Activated CD8-positive, alpha-beta memory T cell treated with anti-CD3 and anti-CD28 coated beads for 1 hour (primary cell): ENCODE data around the gene BCL6B.
"Not testable (repeated sequence)": the region's sequence is repeated elsewhere in the genome, so short reads cannot be mapped to it uniquely, and the experiment has no call there.

Experiments
- DNase-seq, 2 donors: peaks; one replicate each; pipeline ENCODE4 v3.0.0-alpha.2; 2020; ENCODE audit warnings: low read depth in 1 of 2; ENCODE audit errors: extremely low read depth in 1 of 2

BCL6B gene

GRCh38 chr17:7022781-7023571, at the start of gene BCL6B:
Gene BCL6B (plus strand): TSS chr17:7023050. CDS start chr17:7023672, 622 bp downstream.
- no peak for DNase-seq

- DNase-seq, result not testable (repeated sequence)
Measured at GRCh38 chr17:6979440-6979839, 43.4 kb upstream of the BCL6B start.

GRCh38 chr17:6981426-6981825, 41.4 kb upstream of the BCL6B start:
- DNase-seq, result no peak

GRCh38 chr17:6985266-6985665, 37.6 kb upstream of the BCL6B start:
- DNase-seq, result no peak

- DNase-seq, result no peak
Measured at GRCh38 chr17:6986676-6987075, 36.2 kb upstream of the BCL6B start.

GRCh38 chr17:6989779-6990178, 33.1 kb upstream of the BCL6B start:
- DNase-seq, result no peak

GRCh38 chr17:6993613-6994056, 29.2 kb upstream of the BCL6B start:
- DNase-seq, result not testable (repeated sequence)

GRCh38 chr17:6994118-6994598, 28.7 kb upstream of the BCL6B start:
- no peak for DNase-seq

GRCh38 chr17:6994666-6995256, 28.1 kb upstream of the BCL6B start:
- no peak for DNase-seq

- no peak for DNase-seq
Measured at GRCh38 chr17:6995500-6996255, 27.2 kb upstream of the BCL6B start, which contains the start of gene ALOX12. Gene ALOX12 (plus strand): TSS chr17:6996049. CDS start chr17:6996118, 69 bp downstream.

- no peak for DNase-seq
Measured at GRCh38 chr17:6996256-6997011, 26.4 kb upstream of the BCL6B start.

GRCh38 chr17:6997171-6997570, 25.7 kb upstream of the BCL6B start:
- no peak for DNase-seq

- DNase-seq, result no peak
Measured at GRCh38 chr17:6998855-6999508, 23.9 kb upstream of the BCL6B start.

- DNase-seq, result no peak
Measured at GRCh38 chr17:7001318-7001961, 21.4 kb upstream of the BCL6B start.

- DNase-seq, result no peak
Measured at GRCh38 chr17:7002288-7003047, 20.4 kb upstream of the BCL6B start.

- DNase-seq, result no peak
Measured at GRCh38 chr17:7003745-7004144, 19.1 kb upstream of the BCL6B start.

GRCh38 chr17:7004398-7005253, 18.2 kb upstream of the BCL6B start:
- no peak for DNase-seq

- DNase-seq, result no peak
Measured at GRCh38 chr17:7005716-7006115, 17.1 kb upstream of the BCL6B start.
